ENCODE data around the gene TMEM198. TPM values are rescaled to one million over a fixed set of nuclear protein-coding genes. Genes with fewer than 3 reads are reported as not detected.

Gene TMEM198
- total and polyA plus RNA-seq, 9 of the 15 experiments (the other 6 are each of a cell fraction or from before 2014, with no cell fraction given): 0.03 to 3.8 (median 1.0) TPM

DNA sequence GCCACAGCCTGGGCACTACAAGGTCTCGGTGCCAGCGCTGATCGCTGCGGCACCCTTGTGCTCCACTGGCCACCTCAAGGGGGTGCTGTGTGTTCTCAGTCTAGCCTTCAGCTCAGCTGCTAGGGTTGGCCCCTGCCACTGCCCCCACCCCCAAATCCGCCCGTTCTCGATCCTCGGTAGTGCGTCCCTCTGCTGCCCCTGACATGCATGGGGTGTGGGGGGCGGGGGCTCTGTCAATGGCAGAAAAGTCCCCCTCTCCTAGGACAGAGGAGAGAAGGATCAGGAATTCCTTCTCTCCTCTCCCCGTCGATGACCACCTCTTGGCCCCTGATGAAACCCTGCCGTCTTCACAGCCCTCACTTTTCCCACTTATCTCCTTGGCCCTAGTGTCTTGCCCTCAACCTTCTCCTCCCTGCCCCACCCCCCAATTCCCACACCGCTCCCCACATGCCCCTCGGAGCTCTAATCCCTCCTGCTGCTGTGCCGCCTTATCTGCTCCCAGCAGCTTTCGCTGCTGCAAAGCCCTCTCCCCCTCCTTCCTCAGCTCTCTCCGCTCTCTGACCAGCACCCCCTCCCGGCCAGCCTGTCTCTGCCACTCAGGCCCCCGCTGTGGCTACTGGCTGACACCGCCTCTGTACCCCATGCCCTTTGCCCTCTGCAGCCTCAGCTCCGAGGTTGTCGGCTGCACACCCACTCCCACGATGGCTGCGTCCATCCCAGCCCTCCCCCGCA is 33.9 kb upstream of the TMEM198 start (continued):
- TF ChIP-seq, protein P1, sequence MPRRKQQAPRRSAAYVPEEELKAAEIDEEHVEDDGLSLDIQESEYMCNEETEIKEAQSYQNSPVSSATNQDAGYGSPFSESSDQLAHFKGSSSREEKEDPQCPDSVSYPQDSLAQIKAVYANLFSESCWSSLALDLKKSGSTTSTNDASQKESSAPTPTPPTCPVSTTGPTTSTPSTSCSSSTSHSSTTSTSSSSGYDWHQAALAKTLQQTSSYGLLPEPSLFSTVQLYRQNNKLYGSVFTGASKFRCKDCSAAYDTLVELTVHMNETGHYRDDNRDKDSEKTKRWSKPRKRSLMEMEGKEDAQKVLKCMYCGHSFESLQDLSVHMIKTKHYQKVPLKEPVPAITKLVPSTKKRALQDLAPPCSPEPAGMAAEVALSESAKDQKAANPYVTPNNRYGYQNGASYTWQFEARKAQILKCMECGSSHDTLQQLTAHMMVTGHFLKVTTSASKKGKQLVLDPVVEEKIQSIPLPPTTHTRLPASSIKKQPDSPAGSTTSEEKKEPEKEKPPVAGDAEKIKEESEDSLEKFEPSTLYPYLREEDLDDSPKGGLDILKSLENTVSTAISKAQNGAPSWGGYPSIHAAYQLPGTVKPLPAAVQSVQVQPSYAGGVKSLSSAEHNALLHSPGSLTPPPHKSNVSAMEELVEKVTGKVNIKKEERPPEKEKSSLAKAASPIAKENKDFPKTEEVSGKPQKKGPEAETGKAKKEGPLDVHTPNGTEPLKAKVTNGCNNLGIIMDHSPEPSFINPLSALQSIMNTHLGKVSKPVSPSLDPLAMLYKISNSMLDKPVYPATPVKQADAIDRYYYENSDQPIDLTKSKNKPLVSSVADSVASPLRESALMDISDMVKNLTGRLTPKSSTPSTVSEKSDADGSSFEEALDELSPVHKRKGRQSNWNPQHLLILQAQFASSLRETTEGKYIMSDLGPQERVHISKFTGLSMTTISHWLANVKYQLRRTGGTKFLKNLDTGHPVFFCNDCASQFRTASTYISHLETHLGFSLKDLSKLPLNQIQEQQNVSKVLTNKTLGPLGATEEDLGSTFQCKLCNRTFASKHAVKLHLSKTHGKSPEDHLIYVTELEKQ (CRISPR knock-in tag; IDR thresholded peaks at IDR 0.05): no peak
- TF ChIP-seq ZNF512 (tag; IDR thresholded peaks at IDR 0.05): no peak
- peak; percentile 92 for TF ChIP-seq NCOA1 (IDR thresholded peaks at IDR 0.05; ENCODE audit: low read depth)
- no peak for TF ChIP-seq KLF13 (tag; IDR thresholded peaks at IDR 0.05; ENCODE audit: borderline replicate concordance, low read depth)
- no peak for TF ChIP-seq ZNF146 (CRISPR knock-in tag; IDR thresholded peaks at IDR 0.05; ENCODE audit: unreplicated experiment)
- TF ChIP-seq ZNF12 (CRISPR knock-in tag; IDR thresholded peaks at IDR 0.05): no peak
- peak in 1 of 2 experiments; percentile 50; a peak in 1 of 4 replicates for TF ChIP-seq NONO (IDR thresholded peaks at IDR 0.05; ENCODE audit: low read depth in 2 of 2, low read length in 1 of 2)
- no peak for TF ChIP-seq NCOA4 (IDR thresholded peaks at IDR 0.05; ENCODE audit: partially characterized antibody)
- no peak for TF ChIP-seq ADNP (tag; IDR thresholded peaks at IDR 0.05)
- TF ChIP-seq SETDB1 (IDR thresholded peaks at IDR 0.05; ENCODE audit: low read length): no peak
- TF ChIP-seq ZFP36 (IDR thresholded peaks at IDR 0.05; ENCODE audit: low read depth, low read length, partially characterized antibody): no peak
- TF ChIP-seq PHB (CRISPR knock-in tag; IDR thresholded peaks at IDR 0.05): no peak
- no peak for TF ChIP-seq ZNF316 (IDR thresholded peaks at IDR 0.05)
- TF ChIP-seq ZNF57 (CRISPR knock-in tag; IDR thresholded peaks at IDR 0.05): no peak
- TF ChIP-seq ETS1 (conservative IDR thresholded peaks at IDR 0.05; ENCODE audit: control insufficient read depth, low read depth, low read length): peak; percentile 89
- TF ChIP-seq, protein P2, sequence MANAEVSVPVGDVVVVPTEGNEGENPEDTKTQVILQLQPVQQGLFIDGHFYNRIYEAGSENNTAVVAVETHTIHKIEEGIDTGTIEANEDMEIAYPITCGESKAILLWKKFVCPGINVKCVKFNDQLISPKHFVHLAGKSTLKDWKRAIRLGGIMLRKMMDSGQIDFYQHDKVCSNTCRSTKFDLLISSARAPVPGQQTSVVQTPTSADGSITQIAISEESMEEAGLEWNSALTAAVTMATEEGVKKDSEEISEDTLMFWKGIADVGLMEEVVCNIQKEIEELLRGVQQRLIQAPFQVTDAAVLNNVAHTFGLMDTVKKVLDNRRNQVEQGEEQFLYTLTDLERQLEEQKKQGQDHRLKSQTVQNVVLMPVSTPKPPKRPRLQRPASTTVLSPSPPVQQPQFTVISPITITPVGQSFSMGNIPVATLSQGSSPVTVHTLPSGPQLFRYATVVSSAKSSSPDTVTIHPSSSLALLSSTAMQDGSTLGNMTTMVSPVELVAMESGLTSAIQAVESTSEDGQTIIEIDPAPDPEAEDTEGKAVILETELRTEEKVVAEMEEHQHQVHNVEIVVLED (CRISPR knock-in tag; IDR thresholded peaks at IDR 0.05): no peak
- no peak; the same call in 1 of the 2 replicates for TF ChIP-seq TRIM28 (IDR thresholded peaks at IDR 0.05)
- peak; percentile 77 for TF ChIP-seq GATAD2A (IDR thresholded peaks at IDR 0.05)
- TF ChIP-seq ZKSCAN8 (CRISPR knock-in tag; IDR thresholded peaks at IDR 0.05): no peak

Measured in K562 (cell line).